ENCODE results near the gene RFT1.
"Not testable (repeated sequence)": the region's sequence is repeated elsewhere in the genome, so short reads cannot be mapped to it uniquely, and the experiment has no call there.

The RFT1 gene

GRCh38 chr3:53162672-53163443 is 32.6 kb upstream of the RFT1 start:
- peak; percentile 22 to 76 for DNase-seq

- DNase-seq, result peak; percentile 48 to 75
These were observed 31.8 kb upstream of the RFT1 start for GRCh38 chr3:53161820-53162671.

- DNase-seq, result no peak
These were observed 31.2 kb upstream of the RFT1 start for GRCh38 chr3:53161450-53161819.

GRCh38 chr3:53160660-53161449 is 30.6 kb upstream of the RFT1 start, which contains the start of gene PRKCD:
Gene PRKCD, plus strand, starts transcription at chr3:53161209. Its CDS starts 17,214 bp downstream, at chr3:53178423.
- peak; percentile 71 to 83 for DNase-seq

- DNase-seq, result no peak
These were observed 29.9 kb upstream of the RFT1 start for GRCh38 chr3:53160061-53160659.

- no peak for DNase-seq
These were observed 29.2 kb upstream of the RFT1 start for GRCh38 chr3:53159156-53160060.

- DNase-seq, result no peak
These were observed 28.5 kb upstream of the RFT1 start for GRCh38 chr3:53158765-53159155.

- DNase-seq, result no peak
These were observed 27.8 kb upstream of the RFT1 start for GRCh38 chr3:53157974-53158580.

- no peak for DNase-seq
These were observed 26.2 kb upstream of the RFT1 start for GRCh38 chr3:53156368-53156834.

- no peak for DNase-seq
These were observed 25.5 kb upstream of the RFT1 start for GRCh38 chr3:53155760-53156159.

GRCh38 chr3:53154881-53155285 is 24.6 kb upstream of the RFT1 start:
- DNase-seq, result no peak

GRCh38 chr3:53153980-53154379 is 23.7 kb upstream of the RFT1 start:
- DNase-seq, result no peak

- no peak for DNase-seq
These were observed 23.1 kb upstream of the RFT1 start for GRCh38 chr3:53153264-53153823.

GRCh38 chr3:53151870-53152660 is 21.8 kb upstream of the RFT1 start:
- DNase-seq, result no peak

GRCh38 chr3:53151465-53151864 is 21.2 kb upstream of the RFT1 start:
- DNase-seq, result no peak

- DNase-seq, result not testable (repeated sequence)
These were observed 20.8 kb upstream of the RFT1 start for GRCh38 chr3:53151086-53151438.

- no peak for DNase-seq
These were observed 20.2 kb upstream of the RFT1 start for GRCh38 chr3:53150247-53151085.

- DNase-seq, result no peak
These were observed 19.5 kb upstream of the RFT1 start for GRCh38 chr3:53149699-53150098.

All from stimulated activated CD4-positive, alpha-beta T cell treated with anti-CD3 and anti-CD28 coated beads, Interleukin-4, amount 100 ng/mL, for 4 hours (primary cell).